Activated CD4-positive, CD25-positive, alpha-beta regulatory T cell treated with anti-CD3 and anti-CD28 coated beads, Interleukin-2, amount 50 U/mL, for 72 hours (primary cell): ENCODE results near the gene CHRNB1.
"Not testable (repeated sequence)": the region's sequence is repeated elsewhere in the genome, so short reads cannot be mapped to it uniquely, and the experiment has no call there.

ENCODE experiments used
- DNase-seq: peaks from one replicate; pipeline ENCODE4 v3.0.0; 2021

The CHRNB1 gene

GRCh38 chr17:7468804-7469389, 24.0 kb downstream of the CHRNB1 start:
- DNase-seq = no peak

- DNase-seq = not testable (repeated sequence)
These were observed 25.0 kb downstream of the CHRNB1 start for GRCh38 chr17:7469843-7470242.

GRCh38 chr17:7470457-7470973, 25.7 kb downstream of the CHRNB1 start:
- DNase-seq = not testable (repeated sequence)

DNA sequence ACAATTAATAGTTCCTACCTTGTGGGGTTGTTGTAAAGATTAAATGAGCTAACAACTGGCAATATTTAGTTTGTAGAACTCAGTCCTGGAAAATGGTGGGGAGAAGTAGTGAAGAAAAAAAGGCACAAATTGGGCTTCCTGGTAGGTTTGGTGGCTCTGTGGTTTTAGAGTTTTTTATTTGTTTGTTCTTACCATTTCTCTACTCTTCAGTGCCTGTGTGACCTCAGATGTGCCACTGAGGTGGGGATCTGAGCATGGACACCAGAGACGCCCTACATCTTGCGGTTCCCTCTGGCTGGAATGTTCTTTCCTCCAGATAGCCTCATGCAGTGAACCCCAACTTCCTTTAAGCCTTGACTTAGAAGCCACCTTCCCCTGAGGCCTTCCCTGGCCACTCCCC, 26.9 kb downstream of the CHRNB1 start:
- DNase-seq = no peak

GRCh38 chr17:7474767-7475166, 29.9 kb downstream of the CHRNB1 start:
- not testable (repeated sequence) for DNase-seq

DNA sequence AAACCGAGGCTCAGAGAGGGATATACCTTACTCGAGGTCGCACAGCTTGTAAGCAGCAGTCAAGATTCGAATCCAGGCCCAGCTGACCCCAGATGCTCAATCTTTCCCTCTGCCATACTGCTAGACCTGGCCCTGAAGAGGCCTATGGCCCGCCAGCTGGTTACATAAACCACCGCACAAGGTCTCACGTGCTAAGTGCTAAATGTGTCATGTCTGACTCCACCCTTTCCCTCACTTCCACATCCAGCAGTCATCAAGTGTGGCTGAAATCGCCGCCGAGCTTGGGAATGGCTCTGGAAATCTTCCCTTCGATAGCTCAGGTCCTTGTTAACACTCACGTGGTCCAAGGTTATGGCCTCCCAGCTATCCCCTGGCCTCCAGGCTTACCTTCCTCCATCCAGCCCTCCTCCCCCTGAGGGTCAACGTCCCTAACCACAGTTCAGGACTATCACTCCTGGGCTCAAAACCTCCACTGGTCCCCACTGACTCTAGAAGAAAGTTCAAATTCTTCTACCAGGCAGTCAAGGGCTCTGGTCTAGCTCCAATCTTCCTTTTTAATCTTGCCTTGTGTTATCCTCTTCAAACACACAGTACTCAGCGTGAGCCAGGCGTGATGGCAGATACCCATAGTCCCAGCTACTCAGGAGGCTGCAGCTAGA, 31.0 kb downstream of the CHRNB1 start:
- DNase-seq = no peak

DNA sequence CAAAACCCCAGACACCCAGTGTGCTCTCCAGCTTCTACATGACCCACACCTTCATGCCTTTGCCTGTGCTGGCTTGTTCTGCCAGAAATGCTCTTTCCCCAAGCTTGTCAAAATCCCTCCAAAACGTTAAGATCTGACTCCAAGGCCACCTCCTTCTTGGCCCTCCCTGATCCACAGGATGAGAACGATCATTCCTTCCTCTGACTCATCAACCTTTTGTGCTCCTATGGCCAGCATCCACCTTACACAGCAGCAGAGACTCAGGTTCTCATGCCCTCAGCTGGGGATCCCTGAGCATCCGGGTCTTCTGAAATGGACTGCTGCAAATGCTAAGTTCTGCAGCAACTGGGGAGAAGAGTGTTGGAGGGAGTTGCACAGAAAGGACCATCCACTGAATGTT, 31.6 kb downstream of the CHRNB1 start:
- DNase-seq = no peak

GRCh38 chr17:7476951-7477350, 32.1 kb downstream of the CHRNB1 start:
- DNase-seq = no peak

GRCh38 chr17:7477392-7478275, 32.8 kb downstream of the CHRNB1 start:
- DNase-seq = no peak

DNA sequence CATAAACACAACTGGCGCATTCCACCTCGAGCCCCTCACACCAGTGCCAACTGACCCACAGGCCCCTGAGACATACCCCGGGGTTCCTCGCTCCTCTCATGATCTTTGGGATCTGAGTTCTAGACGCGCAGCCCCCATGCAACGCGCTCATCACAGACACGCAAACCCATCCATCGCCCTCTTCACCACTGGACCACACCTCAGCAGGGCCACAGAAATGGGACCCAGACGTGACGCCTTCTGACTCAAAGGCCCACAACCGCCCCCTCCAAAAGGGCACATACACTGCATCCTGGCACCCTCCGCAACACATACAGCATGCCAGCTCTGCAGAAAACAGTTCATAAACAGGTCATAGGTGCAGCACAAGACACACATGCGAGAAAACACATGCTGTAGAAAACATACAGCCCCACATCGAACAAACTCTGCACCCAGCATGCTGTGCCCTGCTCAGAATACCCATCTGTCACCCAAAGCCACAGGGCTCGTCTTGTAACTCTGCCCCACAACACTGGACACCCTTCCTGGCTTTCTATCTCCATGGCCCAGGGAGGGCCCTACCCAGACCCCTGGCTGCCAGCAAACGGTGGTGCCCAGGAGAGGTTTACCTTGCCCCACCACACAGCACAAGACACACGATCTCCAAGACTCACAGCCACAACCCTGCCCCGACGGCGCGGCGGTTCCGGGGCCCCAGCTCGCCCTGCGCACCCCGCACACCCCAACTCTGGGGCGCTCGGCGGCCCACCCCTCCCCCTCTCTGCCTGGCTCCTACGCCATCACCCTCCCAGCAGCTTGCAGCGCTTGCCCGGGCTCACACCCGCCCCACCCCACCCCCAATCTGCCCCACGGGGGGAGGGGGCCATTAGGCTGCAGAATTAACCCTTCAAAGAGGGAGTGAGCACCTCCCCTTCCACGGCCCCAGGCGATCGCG, 33.7 kb downstream of the CHRNB1 start:
- peak; percentile 60 for DNase-seq

DNA sequence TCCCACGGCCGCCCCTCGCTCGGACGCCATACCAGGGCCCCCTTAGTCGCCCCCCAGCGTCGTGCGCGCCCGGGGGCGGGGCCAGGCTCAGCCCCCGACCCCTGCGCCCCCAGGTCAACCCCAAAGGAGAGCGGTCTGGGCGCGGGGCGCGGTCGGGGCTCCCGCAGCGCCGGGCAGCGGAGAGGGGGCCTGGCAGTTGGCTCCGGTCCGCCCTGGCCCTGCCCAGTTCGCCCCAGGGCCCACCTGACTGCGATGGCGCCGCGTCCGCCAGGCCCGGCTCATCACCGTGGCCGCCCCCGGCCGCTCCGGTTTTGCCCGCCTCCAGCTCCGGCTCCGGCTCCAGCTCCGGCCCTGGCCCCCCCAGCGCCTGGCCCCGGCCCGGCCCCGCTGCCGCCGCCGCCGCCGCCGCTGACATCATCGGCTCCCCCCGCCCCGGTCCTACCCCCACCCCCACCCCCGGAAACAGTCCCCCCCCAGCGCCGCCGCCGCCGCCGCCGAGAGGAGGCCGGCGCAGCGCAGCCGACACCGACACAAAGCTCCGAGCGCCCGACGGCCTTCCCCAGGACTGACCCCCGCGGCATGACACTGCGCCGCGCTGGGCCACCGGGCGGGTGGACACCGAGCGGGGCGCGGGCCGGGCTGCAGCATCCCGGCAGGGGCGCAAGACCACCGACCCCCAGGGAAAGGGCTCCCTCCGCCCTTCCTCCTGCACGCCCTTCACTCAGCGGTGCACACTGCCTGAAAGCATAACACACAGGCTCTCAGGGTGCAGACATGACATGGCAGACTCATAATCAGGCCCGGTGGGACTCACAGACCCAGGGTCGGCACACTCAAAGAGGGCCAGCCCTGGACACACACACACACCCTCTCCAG, 34.6 kb downstream of the CHRNB1 start, which contains the start of gene ZBTB4:
Gene ZBTB4 (minus strand): TSS at position 419 of the 876 bp plus-strand sequence. CDS start 12,830 bp downstream, outside the sequence.
- DNase-seq = peak; percentile 66

GRCh38 chr17:7480089-7480384, 35.2 kb downstream of the CHRNB1 start:
- DNase-seq = no peak

GRCh38 chr17:7481275-7481674, 36.4 kb downstream of the CHRNB1 start, which contains the start of gene SLC35G6:
SLC35G6 (plus strand) TSS chr17:7481446; CDS start chr17:7481517, 71 bp downstream.
- not testable (repeated sequence) for DNase-seq

DNA sequence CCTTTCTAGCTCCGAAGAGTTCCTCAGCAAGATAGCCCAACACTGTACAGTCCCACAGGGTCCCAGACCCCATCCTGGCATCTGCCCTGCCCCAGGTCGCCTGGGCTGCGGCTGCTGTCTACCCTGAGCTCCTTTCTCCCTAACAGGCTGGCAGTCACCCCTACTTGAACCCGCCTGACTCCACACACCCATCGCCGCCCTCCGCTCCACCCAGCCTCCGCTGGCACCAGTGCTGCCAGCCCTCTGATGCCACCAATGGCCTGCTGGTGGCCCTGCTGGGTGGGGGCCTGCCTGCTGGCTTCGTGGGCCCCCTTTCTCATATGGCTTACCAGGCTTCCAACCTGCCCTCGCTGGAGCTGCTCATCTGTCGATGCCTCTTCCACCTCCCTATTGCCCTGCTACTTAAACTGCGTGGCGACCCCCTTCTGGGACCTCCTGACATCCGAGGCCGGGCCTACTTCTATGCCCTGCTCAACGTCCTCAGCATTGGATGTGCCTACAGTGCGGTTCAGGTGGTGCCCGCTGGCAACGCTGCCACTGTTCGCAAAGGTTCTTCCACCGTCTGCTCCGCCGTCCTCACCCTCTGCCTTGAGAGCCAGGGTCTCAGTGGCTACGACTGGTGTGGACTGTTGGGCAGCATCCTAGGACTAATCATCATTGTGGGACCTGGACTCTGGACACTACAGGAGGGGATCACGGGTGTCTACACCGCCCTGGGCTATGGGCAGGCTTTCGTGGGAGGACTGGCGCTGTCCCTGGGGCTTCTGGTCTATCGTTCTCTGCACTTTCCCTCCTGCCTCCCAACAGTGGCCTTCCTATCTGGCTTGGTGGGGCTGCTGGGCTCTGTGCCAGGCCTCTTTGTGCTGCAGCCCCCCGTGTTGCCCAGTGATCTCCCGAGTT, 37.2 kb downstream of the CHRNB1 start:
- DNase-seq = not testable (repeated sequence)

GRCh38 chr17:7482742-7483088, 37.9 kb downstream of the CHRNB1 start:
- DNase-seq = not testable (repeated sequence)

DNA sequence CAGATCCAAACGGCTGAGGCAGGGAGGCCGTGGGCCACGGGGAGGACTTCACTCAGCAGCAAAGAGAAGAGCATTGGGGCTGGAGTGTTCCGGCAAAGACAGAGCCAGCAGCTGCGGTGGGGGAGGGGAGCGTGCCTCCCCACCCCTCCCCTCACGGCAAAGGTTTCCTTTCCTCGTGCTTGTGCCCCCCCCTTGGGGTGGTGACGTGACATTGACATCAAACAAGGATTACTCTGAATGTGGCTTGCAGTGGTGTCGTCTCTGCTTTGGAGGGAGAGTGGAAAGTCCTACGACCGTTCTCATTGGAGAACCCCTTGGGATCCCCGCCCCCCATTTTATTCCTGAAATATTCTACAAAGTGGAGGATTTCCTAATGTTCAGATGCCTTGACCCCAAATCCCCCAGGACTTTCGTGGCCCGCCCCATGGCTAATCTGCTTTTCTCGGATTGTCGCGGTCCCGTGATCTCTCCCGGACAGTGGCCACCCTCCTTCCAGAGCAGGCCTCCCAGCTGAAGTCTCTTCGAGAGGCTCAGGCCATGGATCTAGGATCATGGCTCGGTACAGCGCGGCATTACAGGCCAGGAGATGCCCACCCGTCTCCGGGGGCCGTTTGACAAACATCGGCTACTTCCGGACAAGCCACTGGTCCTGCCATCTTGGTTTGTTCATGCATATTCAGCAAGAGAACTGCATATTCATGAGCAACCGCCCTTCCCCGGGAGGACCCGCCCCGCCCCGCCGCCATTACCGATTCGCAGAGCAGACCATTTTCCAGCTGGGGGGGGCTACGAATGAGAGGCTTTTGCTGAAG, 38.6 kb downstream of the CHRNB1 start:
- peak; percentile 85 for DNase-seq

DNA sequence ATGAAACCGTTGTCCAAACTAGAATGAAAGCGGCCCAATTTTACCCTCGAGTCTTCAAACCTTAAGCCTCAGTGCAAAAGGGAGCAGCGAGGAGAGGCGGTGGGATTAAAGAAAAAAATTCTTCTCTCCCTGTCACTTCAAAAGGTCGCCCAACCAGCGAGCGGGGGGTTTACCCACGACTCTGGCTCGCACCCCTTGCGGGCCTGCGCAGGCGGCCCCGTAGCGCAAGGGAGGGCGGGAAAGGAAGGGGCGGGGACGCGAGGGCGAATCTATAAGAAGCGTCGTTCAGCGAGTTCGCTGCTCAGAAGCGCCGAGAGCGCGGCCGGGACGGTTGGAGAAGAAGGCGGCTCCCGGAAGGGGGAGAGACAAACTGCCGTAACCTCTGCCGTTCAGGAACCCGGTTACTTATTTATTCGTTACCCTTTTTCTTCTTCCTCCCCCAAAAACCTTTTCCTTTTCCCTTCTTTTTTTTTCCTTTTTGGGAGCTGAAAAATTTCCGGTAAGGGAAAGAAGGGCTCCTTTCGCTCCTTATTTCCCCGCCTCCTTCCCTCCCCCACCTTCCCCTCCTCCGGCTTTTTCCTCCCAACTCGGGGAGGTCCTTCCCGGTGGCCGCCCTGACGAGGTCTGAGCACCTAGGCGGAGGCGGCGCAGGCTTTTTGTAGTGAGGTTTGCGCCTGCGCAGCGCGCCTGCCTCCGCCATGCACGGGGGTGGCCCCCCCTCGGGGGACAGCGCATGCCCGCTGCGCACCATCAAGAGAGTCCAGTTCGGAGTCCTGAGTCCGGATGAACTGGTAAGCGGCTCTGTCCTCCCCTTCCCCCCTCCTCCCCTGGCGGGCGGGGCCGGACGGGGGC, 39.4 kb downstream of the CHRNB1 start, which contains the start of gene POLR2A:
Gene POLR2A (plus strand): TSS at position 300 of the 852 bp plus-strand sequence.
- peak; percentile 98 for DNase-seq

GRCh38 chr17:7484919-7485377, 40.1 kb downstream of the CHRNB1 start:
- DNase-seq = no peak
